Neuronal stem cell (in vitro differentiated cells): ENCODE data around the gene ACKR4.

Source experiments
- DNase-seq: peaks from one replicate; pipeline ENCODE4 v3.0.0-alpha.2; 2013; ENCODE audit warnings: low spot score
- H2AFZ ChIP-seq: one replicate; pipeline ENCODE4 v1.6.1; 2013; ENCODE audit warnings: mild to moderate bottlenecking, low read length, inconsistent platforms
- H2AK5ac ChIP-seq: 2 replicates; pipeline ENCODE4 v1.6.1; 2013; ENCODE audit warnings: low read depth, mild to moderate bottlenecking, inconsistent platforms, low read length, moderate library complexity, mixed read lengths
- H2BK120ac ChIP-seq: 2 replicates; pipeline ENCODE4 v1.6.1; 2013; ENCODE audit warnings: low read depth, mild to moderate bottlenecking, inconsistent platforms, low read length, moderate library complexity, mixed read lengths
- H2BK12ac ChIP-seq: one replicate; pipeline ENCODE4 v1.6.1; 2013; ENCODE audit warnings: low read length, inconsistent platforms
- H2BK15ac ChIP-seq: 2 replicates; pipeline ENCODE4 v1.6.1; 2013; ENCODE audit warnings: mild to moderate bottlenecking, low read length, inconsistent platforms, mixed read lengths
- H2BK5ac ChIP-seq: one replicate; pipeline ENCODE4 v1.6.1; 2013; ENCODE audit warnings: inconsistent platforms, mild to moderate bottlenecking, low read length, moderate library complexity
- H3K14ac ChIP-seq: one replicate; pipeline ENCODE4 v1.6.1; 2013; ENCODE audit warnings: low read length, inconsistent platforms
- H3K18ac ChIP-seq: 2 replicates; pipeline ENCODE4 v1.6.1; 2013; ENCODE audit warnings: low read length, inconsistent platforms
- H3K23ac ChIP-seq: 2 replicates; pipeline ENCODE4 v1.6.1; 2013; ENCODE audit warnings: low read depth, mild to moderate bottlenecking, mixed read lengths, low read length, inconsistent platforms; ENCODE audit not compliant: poor library complexity
- H3K27ac ChIP-seq: replicated peaks from 3 replicates; pipeline ENCODE4 v1.5.1; 2013; ENCODE audit warnings: low read length, inconsistent platforms
- H3K27me3 ChIP-seq, 3 experiments: 2 replicates each; pipeline ENCODE4 v1.6.1; 2013; ENCODE audit warnings: low read length in 3 of 3, mild to moderate bottlenecking in 2 of 3, inconsistent platforms in 1 of 3, low read depth in 1 of 3, mixed read lengths in 1 of 3, moderate library complexity in 1 of 3; ENCODE audit not compliant: control insufficient read depth in 3 of 3, insufficient read depth in 3 of 3
- H3K36me3 ChIP-seq, 2 donors: replicated peaks in 1 of 2; 2 replicates each; pipeline ENCODE4 v1.6.1; 2013; ENCODE audit warnings: low read length in 2 of 2; ENCODE audit not compliant: control insufficient read depth in 2 of 2, insufficient read depth in 2 of 2
- H3K4ac ChIP-seq: 2 replicates; pipeline ENCODE4 v1.6.1; 2013; ENCODE audit warnings: inconsistent platforms, mild to moderate bottlenecking, low read length, moderate library complexity
- H3K4me1 ChIP-seq, 2 donors: 1 replicate in 1 of 2; 2 replicates in 1 of 2; pipeline ENCODE4 v1.6.1; 2013; ENCODE audit warnings: low read length in 2 of 2, low read depth in 1 of 2; ENCODE audit not compliant: control insufficient read depth in 2 of 2, insufficient read depth in 1 of 2
- H3K4me2 ChIP-seq: one replicate; pipeline ENCODE4 v1.6.1; 2013; ENCODE audit warnings: mild to moderate bottlenecking, low read length, inconsistent platforms; ENCODE audit not compliant: insufficient read depth, poor library complexity, severe bottlenecking
- H3K4me3 ChIP-seq, 2 donors: 2 replicates each; pipeline ENCODE4 v1.5.1; 2013; ENCODE audit warnings: low read length in 2 of 2, mild to moderate bottlenecking in 2 of 2, inconsistent platforms in 1 of 2, moderate library complexity in 1 of 2
- H3K79me1 ChIP-seq: one replicate; pipeline ENCODE4 v1.6.1; 2013; ENCODE audit warnings: low read depth, mild to moderate bottlenecking, inconsistent platforms, low read length, moderate library complexity
- H3K9ac ChIP-seq: one replicate; pipeline ENCODE4 v1.6.1; 2013; ENCODE audit warnings: mild to moderate bottlenecking, low read depth, low read length, inconsistent platforms; ENCODE audit not compliant: poor library complexity
- H3K9me3 ChIP-seq, 2 donors: replicated peaks in 1 of 2; 2 replicates each; pipeline versions ENCODE3 to v1.6.1; 2013; ENCODE audit warnings: low read length in 2 of 2, mild to moderate bottlenecking in 2 of 2, inconsistent platforms in 1 of 2, low read depth in 1 of 2, mixed read lengths in 1 of 2, moderate library complexity in 1 of 2; ENCODE audit not compliant: control insufficient read depth in 2 of 2, insufficient read depth in 1 of 2
- H4K8ac ChIP-seq: one replicate; pipeline ENCODE4 v1.6.1; 2013; ENCODE audit warnings: low read depth, mild to moderate bottlenecking, inconsistent platforms, low read length, moderate library complexity
- H4K91ac ChIP-seq: one replicate; pipeline ENCODE4 v1.6.1; 2013; ENCODE audit warnings: low read length, low read depth, mild to moderate bottlenecking, inconsistent platforms; ENCODE audit not compliant: poor library complexity
- WGBS, 2 donors: extraction: QIAGEN DNeasy Blood & Tissue Kit; methylation state at CpG; one replicate each; pipeline ENCODE4 v1.1.7; 2013; ENCODE audit warnings: missing lambda C conversion rate in 2 of 2, mixed read lengths in 1 of 2; ENCODE audit not compliant: insufficient read length in 2 of 2, insufficient replicate concordance in 1 of 2; ENCODE audit errors: extremely low coverage in 2 of 2; 5-methylcytosine and 5-hydroxymethylcytosine counted together

Gene ACKR4

DNA sequence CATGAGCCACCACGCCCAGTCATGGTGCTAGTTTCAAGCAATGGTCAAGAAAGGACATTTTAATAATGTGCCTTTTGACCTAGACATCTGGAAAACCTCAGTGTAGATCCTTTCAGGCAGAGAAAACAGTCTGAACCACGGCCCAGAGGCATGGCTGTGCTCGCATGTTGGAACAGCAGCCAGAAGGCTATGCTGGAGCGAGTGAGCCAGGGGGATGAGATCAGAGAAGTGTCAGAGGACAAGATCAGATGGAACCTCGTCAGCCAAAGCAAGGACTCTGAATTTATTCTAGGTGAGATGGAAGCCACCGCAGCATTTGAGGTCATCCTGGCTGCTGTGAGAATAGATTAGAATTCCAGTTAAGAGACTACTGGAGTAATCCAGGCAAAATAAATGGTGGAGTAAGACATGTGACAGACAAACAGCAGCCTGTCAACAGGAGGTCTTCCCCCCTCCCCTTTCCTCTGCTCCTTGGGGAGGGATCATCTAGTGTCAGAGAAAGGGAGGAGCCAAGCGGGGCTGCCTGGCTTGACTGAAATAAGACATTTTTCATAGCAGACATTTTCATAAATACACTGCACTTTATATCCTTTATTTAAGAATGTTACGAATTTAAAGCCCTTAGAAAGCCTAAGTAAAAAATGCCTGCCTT is 40.4 kb upstream of the ACKR4 start:
- no peak overlapping the region for H3K27ac ChIP-seq
- H2BK5ac ChIP-seq = no peak overlapping the region
- no peak overlapping the region for H3K18ac ChIP-seq
- H3K14ac ChIP-seq = no peak overlapping the region
- no peak overlapping the region for H3K23ac ChIP-seq
- H2BK15ac ChIP-seq = no peak overlapping the region
- no peaks in the 10 kb centered on the region for H3K4me1 ChIP-seq
- H3K27me3 ChIP-seq = no peaks in the 10 kb centered on the region
- H3K79me1 ChIP-seq = no peaks in the 10 kb centered on the region
- H4K91ac ChIP-seq = no peak overlapping the region
- no peak overlapping the region for H2BK12ac ChIP-seq
- no peak overlapping the region for H2BK120ac ChIP-seq
- no peak overlapping the region for H2AK5ac ChIP-seq
- H3K4me3 ChIP-seq = no peak overlapping the region
- no peak overlapping the region for H3K9ac ChIP-seq
- no peak overlapping the region for H2AFZ ChIP-seq
- H3K36me3 ChIP-seq = peaks cover 0 to 21% of the 10 kb centered on the region in 2 donors
- H4K8ac ChIP-seq = no peak overlapping the region
- H3K9me3 ChIP-seq = no peaks in the 10 kb centered on the region
- H3K4ac ChIP-seq = no peak overlapping the region
- H3K4me2 ChIP-seq = no peak overlapping the region
- no peak for DNase-seq
- no CpG with 5 or more reads among the region's 8 CpGs for WGBS, 2 donors

DNA sequence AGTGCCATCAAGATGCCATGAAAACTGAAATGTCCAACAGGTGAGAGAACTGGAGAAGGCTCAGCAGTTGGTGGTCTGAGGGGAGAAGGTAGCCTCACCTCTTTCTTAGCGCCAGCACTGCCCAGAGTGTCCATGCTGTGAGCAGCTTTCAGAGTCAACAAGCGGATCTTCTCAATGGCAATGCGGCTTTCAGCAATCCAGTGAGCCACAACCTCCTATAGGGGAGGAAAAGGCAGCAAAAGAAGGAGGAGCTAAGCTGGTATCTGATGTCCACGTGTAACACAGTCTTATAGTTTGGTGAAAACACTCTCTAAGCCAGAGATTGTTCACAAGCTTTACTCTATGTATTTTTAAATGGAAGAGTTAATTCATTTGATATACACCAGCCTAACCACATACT is 36.1 kb upstream of the ACKR4 start:
- Histone ChIP-seq H2BK5ac (no peak overlapping the region), H3K27ac (no peak overlapping the region), H4K8ac (no peak overlapping the region), H2AK5ac (no peak overlapping the region), H3K4me3 (no peak overlapping the region), H3K4me1 (no peaks in the 10 kb centered on the region), H3K23ac (no peak overlapping the region), H3K9me3 (no peaks in the 10 kb centered on the region), H2BK12ac (no peak overlapping the region), H3K27me3 (no peaks in the 10 kb centered on the region), H4K91ac (no peak overlapping the region), H3K18ac (no peak overlapping the region), H3K9ac (no peak overlapping the region), H2BK120ac (no peak overlapping the region), H3K4me2 (no peak overlapping the region), H3K14ac (no peak overlapping the region), H3K79me1 (no peaks in the 10 kb centered on the region), H2BK15ac (no peak overlapping the region), H3K4ac (no peak overlapping the region), H3K36me3 (peaks cover 0 to 21% of the 10 kb centered on the region in 2 donors), H2AFZ (no peak overlapping the region)
- DNase-seq = no peak
- no CpG with 5 or more reads among the region's 4 CpGs for WGBS, 2 donors

DNA sequence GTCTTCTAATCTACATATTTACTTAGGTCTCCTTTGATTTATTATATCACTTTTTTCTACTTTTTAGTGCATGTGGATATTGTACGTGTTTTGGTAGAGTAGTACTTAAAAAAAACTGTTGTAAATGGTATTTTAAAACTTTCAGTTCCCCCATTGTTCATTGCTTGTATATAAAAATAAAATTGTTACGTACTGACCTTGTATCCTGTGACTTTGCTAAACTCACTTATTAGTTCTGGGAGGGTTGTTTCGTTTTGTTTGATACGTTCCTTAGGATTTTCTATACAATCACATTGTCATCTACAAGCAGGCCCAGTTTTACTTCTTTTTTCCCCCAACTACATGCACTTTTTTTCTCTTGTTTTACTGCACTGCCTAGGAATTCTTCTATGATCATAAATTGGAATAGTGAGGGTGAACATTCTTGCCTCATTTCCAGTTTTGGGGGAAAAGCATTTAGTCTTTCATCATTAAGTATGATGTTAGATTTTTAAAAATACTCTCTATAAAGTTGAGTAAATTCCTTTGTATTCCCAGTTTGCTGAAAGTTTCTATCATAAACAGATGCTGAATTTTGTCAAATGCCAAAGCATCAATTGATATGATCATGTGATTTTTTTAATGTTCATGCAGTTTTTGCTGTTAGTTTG is 33.5 kb upstream of the ACKR4 start:
- no peak overlapping the region for H3K14ac ChIP-seq
- H3K4ac ChIP-seq = no peak overlapping the region
- no peaks in the 10 kb centered on the region for H3K27me3 ChIP-seq
- H3K4me1 ChIP-seq = no peaks in the 10 kb centered on the region
- no peak overlapping the region for H3K4me3 ChIP-seq
- H2AK5ac ChIP-seq = no peak overlapping the region
- DNase-seq = no peak
- no peak overlapping the region for H3K27ac ChIP-seq
- no peak overlapping the region for H4K8ac ChIP-seq
- no peak overlapping the region for H2BK5ac ChIP-seq
- H3K9ac ChIP-seq = no peak overlapping the region
- H3K9me3 ChIP-seq = no peaks in the 10 kb centered on the region
- H3K36me3 ChIP-seq = peaks cover 0 to 9% of the 10 kb centered on the region in 2 donors
- H3K23ac ChIP-seq = no peak overlapping the region
- no peak overlapping the region for H2BK120ac ChIP-seq
- H3K79me1 ChIP-seq = no peaks in the 10 kb centered on the region
- H2AFZ ChIP-seq = no peak overlapping the region
- no peak overlapping the region for H3K18ac ChIP-seq
- no peak overlapping the region for H2BK12ac ChIP-seq
- WGBS, 2 donors = no CpG with 5 or more reads among the region's 4 CpGs
- H4K91ac ChIP-seq = no peak overlapping the region
- no peak overlapping the region for H3K4me2 ChIP-seq
- H2BK15ac ChIP-seq = no peak overlapping the region

DNA sequence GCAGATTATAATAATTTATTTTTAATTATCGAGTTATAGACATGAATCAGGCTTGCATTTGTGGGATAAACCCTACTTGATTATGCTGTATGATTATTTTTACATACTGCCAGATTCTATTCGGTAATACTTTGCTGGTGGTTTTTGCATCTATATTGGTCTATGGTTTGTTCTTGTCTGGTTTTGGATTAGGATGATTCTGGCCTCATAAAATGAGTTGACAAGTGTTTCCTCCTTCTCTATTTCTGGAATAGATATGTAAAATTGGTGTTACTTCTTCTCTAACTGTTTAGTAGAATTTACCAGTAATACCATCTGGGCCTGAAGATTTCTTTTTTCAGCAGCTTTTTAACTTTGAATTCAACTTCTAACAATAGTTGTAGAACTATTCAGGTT is 33.0 kb upstream of the ACKR4 start:
- no peak overlapping the region for H3K4ac ChIP-seq
- no peak overlapping the region for H3K4me3 ChIP-seq
- no peak overlapping the region for H3K23ac ChIP-seq
- H2BK15ac ChIP-seq = no peak overlapping the region
- H3K4me2 ChIP-seq = no peak overlapping the region
- no peaks in the 10 kb centered on the region for H3K9me3 ChIP-seq
- no peaks in the 10 kb centered on the region for H3K27me3 ChIP-seq
- H2AFZ ChIP-seq = no peak overlapping the region
- H2BK12ac ChIP-seq = no peak overlapping the region
- H3K79me1 ChIP-seq = no peaks in the 10 kb centered on the region
- no peaks in the 10 kb centered on the region for H3K4me1 ChIP-seq
- H4K91ac ChIP-seq = no peak overlapping the region
- no peak overlapping the region for H3K9ac ChIP-seq
- DNase-seq = no peak
- WGBS, 2 donors = 100% methylated on average over 1 of the region's 2 CpGs; no CpG with 5 or more reads in 1 of the 2 donors
- H3K18ac ChIP-seq = no peak overlapping the region
- H4K8ac ChIP-seq = no peak overlapping the region
- H2AK5ac ChIP-seq = no peak overlapping the region
- H3K36me3 ChIP-seq = peaks cover 0 to 5% of the 10 kb centered on the region in 2 donors
- no peak overlapping the region for H3K27ac ChIP-seq
- no peak overlapping the region for H3K14ac ChIP-seq
- no peak overlapping the region for H2BK5ac ChIP-seq
- no peak overlapping the region for H2BK120ac ChIP-seq
